Mesendoderm (in vitro differentiated cells): ENCODE results near the gene APBA2.

Experiments
- DNase-seq: peaks from one replicate; pipeline ENCODE4 v3.0.0; 2013
- H2AK5ac ChIP-seq: 2 replicates; pipeline ENCODE4 v1.6.1; 2013; ENCODE audit warnings: low read length, inconsistent platforms
- H2BK120ac ChIP-seq: 2 replicates; pipeline ENCODE4 v1.6.1; 2013; ENCODE audit warnings: low read depth, mild to moderate bottlenecking, low read length, moderate library complexity, mixed read lengths
- H2BK15ac ChIP-seq: replicated peaks from 2 replicates; pipeline ENCODE4 v1.6.1; 2013; ENCODE audit warnings: low read depth, mild to moderate bottlenecking, moderate library complexity
- H2BK5ac ChIP-seq: 2 replicates; pipeline ENCODE4 v1.6.1; 2013; ENCODE audit warnings: low read length, inconsistent platforms
- H3K18ac ChIP-seq: 2 replicates; pipeline ENCODE4 v1.6.1; 2013; ENCODE audit warnings: mild to moderate bottlenecking, low read length, mixed read lengths
- H3K23ac ChIP-seq: one replicate; pipeline ENCODE4 v1.6.1; 2013; ENCODE audit warnings: low read length
- H3K27ac ChIP-seq: 2 replicates; pipeline ENCODE4 v1.5.1; 2013; ENCODE audit warnings: low read depth, mild to moderate bottlenecking, inconsistent platforms, low read length, moderate library complexity
- H3K27me3 ChIP-seq: 2 replicates; pipeline ENCODE4 v1.6.1; 2013; ENCODE audit warnings: low read length, control low read depth, mild to moderate bottlenecking, inconsistent platforms; ENCODE audit not compliant: insufficient read depth, poor library complexity
- H3K36me3 ChIP-seq: 2 replicates; pipeline ENCODE4 v1.6.1; 2013; ENCODE audit warnings: low read length, inconsistent platforms; ENCODE audit not compliant: control insufficient read depth, insufficient read depth
- H3K4ac ChIP-seq: one replicate; pipeline ENCODE4 v1.6.1; 2013; ENCODE audit warnings: low read depth, mild to moderate bottlenecking, low read length, moderate library complexity
- H3K4me1 ChIP-seq: 2 replicates; pipeline ENCODE4 v1.6.1; 2013; ENCODE audit warnings: low read depth, low read length, inconsistent platforms; ENCODE audit not compliant: control insufficient read depth
- H3K4me2 ChIP-seq: 2 replicates; pipeline ENCODE4 v1.6.1; 2013; ENCODE audit warnings: low read length
- H3K4me3 ChIP-seq: 2 replicates; pipeline ENCODE4 v1.5.1; 2013; ENCODE audit warnings: mild to moderate bottlenecking, low read length
- H3K56ac ChIP-seq: one replicate; pipeline ENCODE4 v1.6.1; 2013; ENCODE audit warnings: low read length
- H3K79me1 ChIP-seq: 2 replicates; pipeline ENCODE4 v1.6.1; 2013; ENCODE audit warnings: low read length, inconsistent platforms
- H3K79me2 ChIP-seq: 2 replicates; pipeline ENCODE4 v1.6.1; 2013; ENCODE audit warnings: mild to moderate bottlenecking, low read length; ENCODE audit not compliant: control insufficient read depth, insufficient read depth
- H3K9ac ChIP-seq: 2 replicates; pipeline ENCODE4 v1.6.1; 2013; ENCODE audit warnings: low read length, inconsistent platforms
- H4K5ac ChIP-seq: one replicate; pipeline ENCODE4 v1.6.1; 2013; ENCODE audit warnings: low read length
- H4K8ac ChIP-seq: one replicate; pipeline ENCODE4 v1.6.1; 2013; ENCODE audit warnings: low read depth, mild to moderate bottlenecking, control low read depth, low read length, moderate library complexity
- WGBS: extraction: QIAGEN DNeasy Blood & Tissue Kit; methylation state at CpG from one replicate; pipeline ENCODE4 v1.1.7; 2013; ENCODE audit warnings: low lambda C conversion rate, missing lambda C conversion rate; ENCODE audit not compliant: insufficient coverage; ENCODE audit errors: extremely low coverage; 5-methylcytosine and 5-hydroxymethylcytosine counted together

The APBA2 gene

DNA sequence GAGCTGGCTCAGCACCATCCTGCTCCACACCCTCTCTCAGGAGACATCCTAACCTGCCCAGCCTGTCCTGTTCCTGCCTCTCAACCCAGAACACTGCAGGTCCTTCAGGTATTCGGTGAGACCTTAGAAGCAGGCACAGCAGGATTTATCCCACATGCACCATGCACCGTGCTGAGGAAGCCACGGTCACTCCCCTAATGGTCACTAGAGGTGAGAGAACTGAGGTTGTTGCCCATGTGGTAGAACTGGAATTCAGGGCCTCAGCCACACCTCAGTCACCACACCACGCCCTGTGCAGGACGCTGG lies 36.9 kb downstream of the APBA2 start:
- WGBS = no CpG with 5 or more reads among the region's 5 CpGs
- H4K5ac ChIP-seq = no peak overlapping the region
- no peak overlapping the region for H3K23ac ChIP-seq
- no peak overlapping the region for H3K9ac ChIP-seq
- H3K4ac ChIP-seq = no peak overlapping the region
- H3K27ac ChIP-seq = no peak overlapping the region
- H3K4me3 ChIP-seq = no peak overlapping the region
- H3K79me1 ChIP-seq = no peaks in the 10 kb centered on the region
- H2AK5ac ChIP-seq = no peak overlapping the region
- no peaks in the 10 kb centered on the region for H3K79me2 ChIP-seq
- no peaks in the 10 kb centered on the region for H3K36me3 ChIP-seq
- no peak overlapping the region for H4K8ac ChIP-seq
- no peak overlapping the region for H2BK5ac ChIP-seq
- no peak overlapping the region for H3K18ac ChIP-seq
- H3K27me3 ChIP-seq = no peaks in the 10 kb centered on the region
- peaks cover 3% of the 10 kb centered on the region for H3K4me1 ChIP-seq
- no peak for DNase-seq
- no peak overlapping the region for H2BK120ac ChIP-seq
- no peak overlapping the region for H2BK15ac ChIP-seq
- no peak overlapping the region for H3K4me2 ChIP-seq
- no peak overlapping the region for H3K56ac ChIP-seq

DNA sequence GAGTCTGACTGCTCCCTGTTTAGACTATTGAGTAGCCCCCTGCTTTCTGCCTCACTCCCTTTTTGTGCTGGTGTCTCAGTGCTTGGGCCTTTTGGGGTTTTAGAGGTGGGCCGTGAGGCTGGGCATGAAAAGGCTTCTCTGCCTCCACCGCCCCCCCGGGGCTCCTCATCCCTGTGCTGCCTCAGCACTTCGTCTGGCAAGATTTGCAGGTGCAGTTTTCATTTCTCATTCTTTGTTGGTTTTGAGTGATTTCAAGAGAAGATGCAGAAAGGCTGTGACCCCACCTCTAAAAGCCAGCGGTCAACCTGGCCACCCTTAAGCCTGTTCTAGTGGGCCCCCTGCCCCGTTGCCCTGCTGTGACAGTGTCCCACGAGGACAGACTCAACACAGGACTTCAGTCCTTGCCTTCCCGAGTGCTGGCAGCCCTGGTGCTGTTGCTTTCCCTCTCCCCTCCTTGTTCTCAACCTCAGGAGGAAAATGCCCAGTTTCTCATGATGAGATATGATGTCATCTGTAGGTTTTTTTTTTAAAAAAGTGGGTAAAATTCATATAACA lies 38.0 kb downstream of the APBA2 start:
- no peak overlapping the region for H3K27ac ChIP-seq
- no peak overlapping the region for H4K5ac ChIP-seq
- no peak overlapping the region for H3K4ac ChIP-seq
- no peak overlapping the region for H3K9ac ChIP-seq
- no peak overlapping the region for H2BK5ac ChIP-seq
- no peaks in the 10 kb centered on the region for H3K4me1 ChIP-seq
- no CpG with 5 or more reads among the region's 8 CpGs for WGBS
- no peak for DNase-seq
- H3K79me1 ChIP-seq = no peaks in the 10 kb centered on the region
- H3K27me3 ChIP-seq = no peaks in the 10 kb centered on the region
- H3K79me2 ChIP-seq = no peaks in the 10 kb centered on the region
- no peak overlapping the region for H3K23ac ChIP-seq
- no peak overlapping the region for H2BK120ac ChIP-seq
- H4K8ac ChIP-seq = no peak overlapping the region
- H2AK5ac ChIP-seq = no peak overlapping the region
- H2BK15ac ChIP-seq = no peak overlapping the region
- no peak overlapping the region for H3K4me2 ChIP-seq
- H3K36me3 ChIP-seq = no peaks in the 10 kb centered on the region
- no peak overlapping the region for H3K56ac ChIP-seq
- no peak overlapping the region for H3K18ac ChIP-seq
- H3K4me3 ChIP-seq = no peak overlapping the region

DNA sequence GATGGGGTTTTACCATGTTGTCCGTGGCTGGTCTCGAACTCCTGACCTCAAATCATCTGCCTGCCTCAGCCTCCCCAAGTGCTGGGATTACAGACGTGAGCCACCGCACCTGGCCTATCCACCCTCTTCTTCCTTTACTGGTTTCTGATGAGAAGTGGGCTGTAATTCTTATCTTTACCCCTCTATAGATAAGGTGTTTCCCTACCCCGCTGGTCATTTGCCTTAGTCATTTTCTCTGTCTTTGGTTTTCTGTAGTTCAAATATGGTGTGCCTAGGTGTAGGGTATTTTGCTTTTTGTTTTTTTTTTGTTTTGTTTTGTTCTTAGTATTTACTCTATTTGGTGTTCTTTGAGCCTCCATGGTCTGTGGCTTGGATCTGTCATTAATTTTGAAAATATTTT lies 41.3 kb downstream of the APBA2 start:
- H3K56ac ChIP-seq = no peak overlapping the region
- H3K4me1 ChIP-seq = no peaks in the 10 kb centered on the region
- no peaks in the 10 kb centered on the region for H3K27me3 ChIP-seq
- no peak for DNase-seq
- H3K23ac ChIP-seq = no peak overlapping the region
- H3K79me1 ChIP-seq = no peaks in the 10 kb centered on the region
- no peaks in the 10 kb centered on the region for H3K36me3 ChIP-seq
- no peak overlapping the region for H4K8ac ChIP-seq
- H3K27ac ChIP-seq = no peak overlapping the region
- H3K79me2 ChIP-seq = no peaks in the 10 kb centered on the region
- H3K4me2 ChIP-seq = no peak overlapping the region
- no peak overlapping the region for H3K18ac ChIP-seq
- no peak overlapping the region for H3K4ac ChIP-seq
- no CpG with 5 or more reads among the region's 5 CpGs for WGBS
- H4K5ac ChIP-seq = no peak overlapping the region
- no peak overlapping the region for H3K9ac ChIP-seq
- H2AK5ac ChIP-seq = no peak overlapping the region
- no peak overlapping the region for H2BK15ac ChIP-seq
- H2BK120ac ChIP-seq = no peak overlapping the region
- H3K4me3 ChIP-seq = no peak overlapping the region
- H2BK5ac ChIP-seq = no peak overlapping the region

DNA sequence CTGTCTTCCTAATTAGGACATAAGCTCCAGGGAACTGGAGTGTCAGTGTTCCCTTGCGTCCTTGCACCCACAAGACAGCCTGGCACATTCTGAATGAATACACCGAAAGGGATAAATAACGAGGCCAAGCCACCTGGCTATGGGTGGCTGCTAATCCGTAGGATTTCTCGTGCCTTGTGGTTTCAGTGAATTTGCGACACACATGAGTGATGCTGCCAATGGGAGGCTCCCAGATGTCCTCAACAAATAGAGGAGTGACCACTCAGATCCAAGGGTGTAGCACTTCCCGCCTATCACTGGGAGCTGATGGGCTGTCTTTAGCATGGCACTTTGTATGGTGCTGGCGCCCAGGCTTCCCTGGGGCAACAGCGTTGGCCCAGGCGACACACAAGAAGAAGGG lies 43.4 kb downstream of the APBA2 start:
- Histone ChIP-seq H3K23ac (no peak overlapping the region), H3K79me1 (no peaks in the 10 kb centered on the region), H3K4me3 (no peak overlapping the region), H3K79me2 (no peaks in the 10 kb centered on the region), H3K36me3 (no peaks in the 10 kb centered on the region), H3K4me1 (no peaks in the 10 kb centered on the region), H3K27me3 (no peaks in the 10 kb centered on the region), H2BK5ac (no peak overlapping the region), H2AK5ac (no peak overlapping the region), H3K4me2 (no peak overlapping the region), H4K5ac (no peak overlapping the region), H4K8ac (no peak overlapping the region), H3K9ac (no peak overlapping the region), H3K18ac (no peak overlapping the region), H3K56ac (no peak overlapping the region), H3K4ac (no peak overlapping the region), H2BK120ac (no peak overlapping the region), H3K27ac (no peak overlapping the region), H2BK15ac (no peak overlapping the region)
- WGBS = no CpG with 5 or more reads among the region's 10 CpGs
- no peak for DNase-seq

DNA sequence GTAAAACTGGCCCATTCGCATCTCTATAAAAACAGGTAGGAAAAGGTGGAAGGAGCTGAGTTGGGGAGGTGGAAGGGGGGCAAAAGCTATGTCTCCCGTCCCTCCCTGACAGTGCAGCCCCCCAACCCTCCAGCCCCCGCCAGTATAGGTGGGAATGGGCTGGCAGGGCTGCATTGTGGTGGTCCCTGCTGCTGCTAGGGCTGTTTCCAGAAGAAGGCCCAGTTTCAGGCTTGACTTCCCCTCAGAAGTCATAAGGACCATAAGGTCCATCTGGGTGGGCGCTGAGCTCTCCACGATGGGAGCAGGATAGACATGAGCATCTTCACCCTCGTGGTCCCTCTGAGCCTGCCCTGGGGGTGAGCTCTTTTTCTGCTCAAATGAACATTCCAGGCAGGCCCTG lies 44.2 kb downstream of the APBA2 start:
- H4K8ac ChIP-seq = no peak overlapping the region
- no peaks in the 10 kb centered on the region for H3K79me2 ChIP-seq
- H3K4me2 ChIP-seq = no peak overlapping the region
- no peak overlapping the region for H3K18ac ChIP-seq
- no peak overlapping the region for H4K5ac ChIP-seq
- no peak overlapping the region for H3K4ac ChIP-seq
- no peak overlapping the region for H3K56ac ChIP-seq
- no peak overlapping the region for H2BK15ac ChIP-seq
- H3K79me1 ChIP-seq = no peaks in the 10 kb centered on the region
- H3K27me3 ChIP-seq = no peaks in the 10 kb centered on the region
- H2BK5ac ChIP-seq = no peak overlapping the region
- H3K23ac ChIP-seq = no peak overlapping the region
- no peaks in the 10 kb centered on the region for H3K36me3 ChIP-seq
- no peak overlapping the region for H2BK120ac ChIP-seq
- DNase-seq = no peak
- H3K27ac ChIP-seq = no peak overlapping the region
- no peaks in the 10 kb centered on the region for H3K4me1 ChIP-seq
- no peak overlapping the region for H3K4me3 ChIP-seq
- WGBS = no CpG with 5 or more reads among the region's 6 CpGs
- no peak overlapping the region for H2AK5ac ChIP-seq
- no peak overlapping the region for H3K9ac ChIP-seq

DNA sequence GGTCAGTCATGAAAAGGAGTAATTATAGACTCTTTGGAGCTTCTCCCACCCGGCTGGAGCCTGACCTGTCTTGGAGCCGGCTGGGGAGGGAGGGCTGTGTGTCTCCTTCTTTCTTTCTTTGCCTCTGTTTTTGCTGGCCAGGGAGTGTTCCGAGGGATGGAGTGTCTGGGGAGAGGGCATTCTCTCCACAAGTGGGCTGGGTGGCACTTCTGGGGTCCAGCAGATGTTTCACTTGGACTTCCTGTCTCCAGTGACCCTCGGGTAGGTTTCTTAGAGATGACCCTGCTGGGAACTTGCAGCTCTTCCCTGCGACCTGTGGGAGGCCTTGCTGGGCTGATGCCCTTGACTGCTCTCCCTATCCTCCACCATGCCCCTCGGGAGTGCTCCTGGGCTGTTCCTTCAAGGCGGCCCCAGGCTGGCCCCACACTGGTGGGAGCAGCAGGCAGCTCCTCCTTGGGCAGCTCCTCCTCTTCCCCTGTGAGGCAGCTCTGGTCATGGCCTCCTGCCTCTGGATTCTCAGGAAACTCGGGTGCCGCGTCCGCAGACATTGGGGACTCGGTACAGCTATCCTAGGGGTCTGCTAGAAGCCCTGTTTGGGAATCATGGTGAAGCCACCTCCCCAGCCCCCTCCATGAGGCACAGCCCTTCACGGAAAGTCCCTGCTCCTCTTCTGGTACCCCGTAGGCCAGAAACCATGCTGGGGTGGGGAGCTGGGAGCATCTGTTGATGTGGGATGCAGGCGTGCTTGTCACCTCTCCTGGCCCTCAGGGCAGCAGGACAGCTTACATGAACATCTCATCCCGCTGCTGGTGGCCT lies 44.9 kb downstream of the APBA2 start:
- Histone ChIP-seq H2AK5ac (no peak overlapping the region), H3K18ac (no peak overlapping the region), H4K5ac (no peak overlapping the region), H2BK5ac (no peak overlapping the region), H3K4ac (no peak overlapping the region), H2BK15ac (no peak overlapping the region), H3K79me1 (no peaks in the 10 kb centered on the region), H4K8ac (no peak overlapping the region), H3K23ac (no peak overlapping the region), H3K36me3 (no peaks in the 10 kb centered on the region), H3K79me2 (no peaks in the 10 kb centered on the region), H3K27me3 (no peaks in the 10 kb centered on the region), H3K56ac (no peak overlapping the region), H3K4me2 (no peak overlapping the region), H3K9ac (no peak overlapping the region), H3K4me1 (no peaks in the 10 kb centered on the region), H3K4me3 (no peak overlapping the region), H3K27ac (no peak overlapping the region), H2BK120ac (no peak overlapping the region)
- no CpG with 5 or more reads among the region's 16 CpGs for WGBS
- DNase-seq = no peak
